Neural cell (in vitro differentiated cells): Measurements from ENCODE around the gene TMEM259.

Experiments used
- CTCF ChIP-seq: fragments of 450-650 bp; IDR thresholded peaks from 2 replicates; pipeline ENCODE4 v1.5.1; 2014; ENCODE audit warnings: antibody characterized with exemption, mild to moderate bottlenecking, moderate library complexity; ENCODE audit not compliant: poor library complexity, severe bottlenecking
- EP300 ChIP-seq: fragments of 450-650 bp; conservative IDR thresholded peaks from 2 replicates; pipeline ENCODE4 v1.6.1; 2014; ENCODE audit warnings: antibody characterized with exemption, mild to moderate bottlenecking, moderate library complexity; ENCODE audit not compliant: poor library complexity, severe bottlenecking
- EZH2 ChIP-seq: fragments of 200-600, 300-800 bp; shearing (Covaris generic), sonication (generic); IDR thresholded peaks from 2 replicates; pipeline ENCODE4 v1.6.1; 2014; ENCODE audit warnings: antibody characterized with exemption, low read length, borderline replicate concordance, mild to moderate bottlenecking; ENCODE audit not compliant: insufficient read depth, poor library complexity, severe bottlenecking
- POLR2AphosphoS5 ChIP-seq: IDR thresholded peaks from 2 replicates; pipeline ENCODE4 v1.6.1; 2012
- SMC3 ChIP-seq: fragments of 450-650 bp; conservative IDR thresholded peaks from 2 replicates; pipeline ENCODE4 v1.6.1; 2014; ENCODE audit warnings: antibody characterized with exemption, mild to moderate bottlenecking, moderate library complexity; ENCODE audit not compliant: poor library complexity
- TF ChIP-seq, protein P1 (sequence below): IDR thresholded peaks from 2 replicates; pipeline ENCODE4 v1.6.1; 2012; ENCODE audit warnings: borderline replicate concordance

- TF ChIP-seq, protein P1, sequence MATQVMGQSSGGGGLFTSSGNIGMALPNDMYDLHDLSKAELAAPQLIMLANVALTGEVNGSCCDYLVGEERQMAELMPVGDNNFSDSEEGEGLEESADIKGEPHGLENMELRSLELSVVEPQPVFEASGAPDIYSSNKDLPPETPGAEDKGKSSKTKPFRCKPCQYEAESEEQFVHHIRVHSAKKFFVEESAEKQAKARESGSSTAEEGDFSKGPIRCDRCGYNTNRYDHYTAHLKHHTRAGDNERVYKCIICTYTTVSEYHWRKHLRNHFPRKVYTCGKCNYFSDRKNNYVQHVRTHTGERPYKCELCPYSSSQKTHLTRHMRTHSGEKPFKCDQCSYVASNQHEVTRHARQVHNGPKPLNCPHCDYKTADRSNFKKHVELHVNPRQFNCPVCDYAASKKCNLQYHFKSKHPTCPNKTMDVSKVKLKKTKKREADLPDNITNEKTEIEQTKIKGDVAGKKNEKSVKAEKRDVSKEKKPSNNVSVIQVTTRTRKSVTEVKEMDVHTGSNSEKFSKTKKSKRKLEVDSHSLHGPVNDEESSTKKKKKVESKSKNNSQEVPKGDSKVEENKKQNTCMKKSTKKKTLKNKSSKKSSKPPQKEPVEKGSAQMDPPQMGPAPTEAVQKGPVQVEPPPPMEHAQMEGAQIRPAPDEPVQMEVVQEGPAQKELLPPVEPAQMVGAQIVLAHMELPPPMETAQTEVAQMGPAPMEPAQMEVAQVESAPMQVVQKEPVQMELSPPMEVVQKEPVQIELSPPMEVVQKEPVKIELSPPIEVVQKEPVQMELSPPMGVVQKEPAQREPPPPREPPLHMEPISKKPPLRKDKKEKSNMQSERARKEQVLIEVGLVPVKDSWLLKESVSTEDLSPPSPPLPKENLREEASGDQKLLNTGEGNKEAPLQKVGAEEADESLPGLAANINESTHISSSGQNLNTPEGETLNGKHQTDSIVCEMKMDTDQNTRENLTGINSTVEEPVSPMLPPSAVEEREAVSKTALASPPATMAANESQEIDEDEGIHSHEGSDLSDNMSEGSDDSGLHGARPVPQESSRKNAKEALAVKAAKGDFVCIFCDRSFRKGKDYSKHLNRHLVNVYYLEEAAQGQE = no peak
- TF ChIP-seq CTCF (no peak), POLR2AphosphoS5 (no peak), EP300 (no peak), SMC3 (no peak), EZH2 (no peak)
Measured at GRCh38 chr19:972281-972680, 48.6 kb downstream of the TMEM259 start.
